Left lung (tissue), 10 donors: Measurements from ENCODE around the gene WDR20. TPM values are rescaled to one million over a fixed set of nuclear protein-coding genes. Genes with fewer than 3 reads are reported as not detected.

Experiments used
- ATAC-seq: fragments of 200-7000 bp; cut with Tn5 transposase; one replicate; pipeline ENCODE4 v1.9.1; 2020; ENCODE audit warnings: moderate library complexity
- DNase-seq, 4 donors: peaks; one replicate each; pipeline ENCODE4 v3.0.0-alpha.2; 2013 to 2020
- H3K27ac ChIP-seq, 2 donors: fragments of 200-600 bp; sonication (generic) in 1 of 2; one replicate each; pipeline versions ENCODE4 v1.5.0 to v1.8.0; 2020 to 2021
- H3K27me3 ChIP-seq, 2 donors: fragments of 200-600 bp; sonication (generic) in 1 of 2; one replicate each; pipeline versions ENCODE4 v1.5.0 to v1.8.0; 2020 to 2021
- H3K36me3 ChIP-seq, 2 donors: fragments of 200-600 bp; sonication (generic) in 1 of 2; one replicate each; pipeline versions ENCODE4 v1.5.0 to v1.8.0; 2020 to 2021
- H3K4me1 ChIP-seq, 2 donors: fragments of 200-600 bp; one replicate each; pipeline ENCODE4 v1.8.0; 2021
- H3K4me3 ChIP-seq, 2 donors: fragments of 200-600 bp; sonication (generic) in 1 of 2; one replicate each; pipeline versions ENCODE4 v1.5.0 to v1.8.0; 2020 to 2021; ENCODE audit warnings: mild to moderate bottlenecking in 1 of 2
- H3K9me3 ChIP-seq, 2 donors: fragments of 200-600 bp; sonication (generic) in 1 of 2; one replicate each; pipeline versions ENCODE4 v1.5.0 to v1.8.0; 2020 to 2021
- intact Hi-C, 2 donors: fragments of 100-400 bp; cut with DNase I; formaldehyde crosslinking; loops; one replicate each; pipeline versions ENCODE4 v1.11.2 to v1.14.2; 2022
- polyA plus RNA-seq, 6 donors: library from polyadenylated mRNA; unstranded; fragments of 120-200 nt; gene quantifications; one replicate each; pipeline ENCODE4 v1.2.1, GENCODE V29; 2013; ENCODE audit not compliant: insufficient read length in 6 of 6
- total RNA-seq, 2 donors: library from RNA; stranded (reverse); fragmentation: NEBNext Ultra II Directional; extraction: Animal tissue kit (Norgen Biotek cat#: 25700); gene quantifications; one replicate each; pipeline ENCODE4 v1.2.1, GENCODE V29; 2021
- TF ChIP-seq, protein P1 (sequence below), 2 donors: fragments of 200-600 bp; sonication (generic) in 1 of 2; IDR thresholded peaks; one replicate each; pipeline versions ENCODE4 v1.5.0 to v1.8.0; 2021; ENCODE audit warnings: antibody characterized with exemption in 2 of 2
- donor health status: DM: no; HTN: yes; CAD: no.
- donor health status: DM: no; HTN: no; CAD: no.

The WDR20 gene
- total and polyA plus RNA-seq, 8 donors = 22.4 to 28.4 (median 26.2) TPM

DNA sequence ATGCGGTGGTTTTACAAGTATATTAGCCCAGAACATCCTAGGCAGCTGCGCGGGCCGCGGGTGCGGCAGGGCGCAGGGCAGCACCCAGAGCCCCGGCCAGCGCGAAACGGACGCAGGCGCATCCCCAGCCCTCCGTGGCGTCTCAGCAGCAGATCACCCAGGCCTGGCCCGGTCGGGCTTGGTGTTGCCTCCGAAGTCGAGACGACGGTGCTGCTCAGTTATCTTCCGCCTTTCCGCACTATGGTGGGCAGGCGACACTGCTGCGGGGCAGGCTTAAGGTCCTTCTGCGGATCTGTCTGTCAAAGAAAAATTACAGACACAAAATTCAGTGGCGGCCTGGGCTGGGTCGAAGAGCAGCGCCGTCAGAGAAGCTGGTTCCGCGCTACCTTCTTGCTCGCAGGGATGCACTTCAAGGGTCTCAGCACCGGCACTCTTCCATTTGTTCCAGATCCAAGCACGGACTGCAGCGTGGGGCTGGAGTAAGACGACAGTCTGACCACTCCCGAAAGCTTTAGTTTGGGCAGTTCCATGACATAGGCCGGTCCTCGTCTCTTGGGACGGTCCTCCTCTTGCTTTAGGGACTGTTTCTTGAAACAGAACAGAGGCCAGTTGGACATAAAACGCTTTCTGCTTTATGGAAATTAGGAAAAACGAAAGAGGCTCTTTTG lies 89.5 kb downstream of the WDR20 start:
- intact Hi-C loops = no loop called here
- H3K4me1 ChIP-seq = no peaks in the 10 kb centered on the region
- H3K27ac ChIP-seq = no peak overlapping the region
- no peak overlapping the region for H3K4me3 ChIP-seq
- DNase-seq = no peak
- H3K36me3 ChIP-seq = peaks cover 0 to 9% of the 10 kb centered on the region in 2 donors
- no peaks in the 10 kb centered on the region for H3K27me3 ChIP-seq
- no peaks in the 10 kb centered on the region for H3K9me3 ChIP-seq
- TF ChIP-seq, protein P1, sequence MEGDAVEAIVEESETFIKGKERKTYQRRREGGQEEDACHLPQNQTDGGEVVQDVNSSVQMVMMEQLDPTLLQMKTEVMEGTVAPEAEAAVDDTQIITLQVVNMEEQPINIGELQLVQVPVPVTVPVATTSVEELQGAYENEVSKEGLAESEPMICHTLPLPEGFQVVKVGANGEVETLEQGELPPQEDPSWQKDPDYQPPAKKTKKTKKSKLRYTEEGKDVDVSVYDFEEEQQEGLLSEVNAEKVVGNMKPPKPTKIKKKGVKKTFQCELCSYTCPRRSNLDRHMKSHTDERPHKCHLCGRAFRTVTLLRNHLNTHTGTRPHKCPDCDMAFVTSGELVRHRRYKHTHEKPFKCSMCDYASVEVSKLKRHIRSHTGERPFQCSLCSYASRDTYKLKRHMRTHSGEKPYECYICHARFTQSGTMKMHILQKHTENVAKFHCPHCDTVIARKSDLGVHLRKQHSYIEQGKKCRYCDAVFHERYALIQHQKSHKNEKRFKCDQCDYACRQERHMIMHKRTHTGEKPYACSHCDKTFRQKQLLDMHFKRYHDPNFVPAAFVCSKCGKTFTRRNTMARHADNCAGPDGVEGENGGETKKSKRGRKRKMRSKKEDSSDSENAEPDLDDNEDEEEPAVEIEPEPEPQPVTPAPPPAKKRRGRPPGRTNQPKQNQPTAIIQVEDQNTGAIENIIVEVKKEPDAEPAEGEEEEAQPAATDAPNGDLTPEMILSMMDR (IDR thresholded peaks at IDR 0.05) = no peak
- no peak for ATAC-seq

DNA sequence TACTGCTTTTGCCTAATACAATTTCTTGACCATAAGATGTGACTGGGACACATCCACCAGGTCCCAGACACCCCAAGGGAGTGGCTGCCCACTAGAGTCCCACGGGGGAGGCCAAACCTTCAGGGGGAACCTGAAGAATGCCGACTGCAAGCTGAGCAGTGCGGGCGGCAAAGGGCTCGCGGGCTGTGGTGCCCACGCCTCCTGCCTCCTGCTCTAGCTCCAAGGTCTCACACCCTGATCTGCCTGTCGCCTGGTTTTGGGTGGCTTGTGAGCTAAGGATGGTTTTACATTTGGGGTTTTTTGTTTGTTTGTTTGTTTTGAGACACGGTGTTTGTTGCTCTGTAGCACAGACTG lies 90.0 kb downstream of the WDR20 start:
- Histone ChIP-seq H3K27me3 (no peaks in the 10 kb centered on the region), H3K27ac (no peak overlapping the region), H3K4me1 (no peaks in the 10 kb centered on the region), H3K9me3 (no peaks in the 10 kb centered on the region), H3K36me3 (peaks cover 0 to 9% of the 10 kb centered on the region in 2 donors), H3K4me3 (no peak overlapping the region)
- TF ChIP-seq, protein P1 (IDR thresholded peaks at IDR 0.05) = no peak
- DNase-seq = no peak
- intact Hi-C loops = loop anchor here in 1 of 2 donors (5.0 kb wide), 1 partner anchor 83 kb away; no protein-coding TSS in a partner anchor
- ATAC-seq = no peak

DNA sequence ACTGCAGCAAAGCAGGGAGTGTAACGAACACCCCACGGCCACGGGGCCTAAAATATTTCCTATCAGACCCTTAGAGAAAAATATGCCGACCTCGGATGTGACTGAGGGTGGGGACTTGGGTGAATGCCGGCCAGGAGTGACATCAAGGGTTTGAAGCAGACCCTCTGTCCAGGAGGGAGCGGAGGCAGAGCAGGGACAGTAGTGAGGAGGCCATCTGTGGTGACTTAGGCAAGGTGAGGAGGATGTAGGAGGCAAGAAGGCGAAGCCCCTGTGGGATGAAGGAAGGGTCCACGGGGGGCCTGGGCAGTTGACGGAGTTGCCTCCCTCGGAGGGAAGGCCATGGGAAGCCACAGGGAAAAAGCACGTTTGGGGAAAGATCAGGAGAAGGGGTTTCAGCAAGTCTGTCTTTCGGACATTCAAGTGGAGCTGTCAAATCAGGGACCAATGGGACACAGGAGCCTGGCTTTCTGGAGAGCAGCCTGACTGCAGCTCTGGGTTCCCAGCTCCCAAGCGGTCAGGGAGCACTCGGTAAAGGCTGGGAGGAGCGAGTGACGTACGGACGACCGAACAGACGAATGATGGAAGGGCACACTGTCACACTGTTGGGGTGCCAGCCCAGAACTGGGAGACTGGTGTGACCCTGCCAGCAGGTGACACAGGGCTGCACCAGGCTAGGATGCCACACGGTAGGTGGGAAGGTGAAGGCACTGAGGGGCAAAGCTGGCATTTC lies 90.9 kb downstream of the WDR20 start:
- Histone ChIP-seq H3K27ac (no peak overlapping the region), H3K4me3 (no peak overlapping the region), H3K4me1 (no peaks in the 10 kb centered on the region), H3K9me3 (no peaks in the 10 kb centered on the region), H3K27me3 (no peaks in the 10 kb centered on the region), H3K36me3 (peaks cover 0 to 9% of the 10 kb centered on the region in 2 donors)
- TF ChIP-seq, protein P1 (IDR thresholded peaks at IDR 0.05) = no peak
- intact Hi-C loops = loop anchor here in 1 of 2 donors (5.0 kb wide), 1 partner anchor 82 kb away; no protein-coding TSS in a partner anchor
- no peak for ATAC-seq
- no peak for DNase-seq

DNA sequence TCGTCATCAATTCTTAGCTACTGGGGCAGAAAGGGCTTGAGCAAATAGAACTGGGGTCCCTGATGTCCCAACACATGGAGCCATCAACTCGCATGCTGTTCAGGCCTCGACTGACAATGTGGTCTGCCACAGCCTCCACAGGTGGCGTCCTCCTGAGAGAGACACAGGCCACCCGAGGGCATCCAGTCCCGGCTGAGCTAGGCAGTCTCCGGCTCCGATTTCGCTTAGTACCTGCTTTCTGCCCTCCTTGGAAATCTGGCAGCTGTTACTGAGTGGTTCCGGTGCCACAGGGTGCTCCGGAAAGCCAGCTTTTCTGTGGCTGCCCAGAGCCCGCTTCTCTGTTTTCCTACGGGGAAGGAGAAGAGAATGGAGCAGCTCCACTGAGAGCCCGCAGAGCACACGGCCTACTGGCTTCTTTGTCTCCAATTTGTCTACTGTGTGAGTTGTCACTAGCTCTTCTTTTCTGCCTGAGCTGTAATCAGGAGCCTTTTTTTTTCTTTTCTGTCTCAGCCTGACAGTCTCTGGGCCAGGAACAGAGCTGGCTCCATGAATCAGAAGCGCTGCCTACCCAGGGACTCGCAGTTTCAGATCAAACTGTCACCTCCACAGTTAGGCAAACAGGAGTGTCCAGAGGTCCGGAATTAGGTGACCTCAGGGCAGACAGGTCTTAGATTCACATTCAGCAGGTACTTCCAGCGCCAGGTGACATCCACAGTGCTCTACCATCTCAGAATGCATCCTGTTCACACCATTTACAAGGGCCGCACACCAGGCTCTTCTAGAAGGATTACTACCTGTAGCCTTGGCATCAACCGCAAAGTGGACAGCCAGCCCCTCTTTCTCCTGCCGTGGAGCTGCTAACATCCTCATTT lies 92.0 kb downstream of the WDR20 start:
- DNase-seq (no peak), ATAC-seq (no peak)
- H3K4me1 ChIP-seq = no peaks in the 10 kb centered on the region
- no peak overlapping the region for H3K27ac ChIP-seq
- no peaks in the 10 kb centered on the region for H3K9me3 ChIP-seq
- H3K36me3 ChIP-seq = peaks cover 0 to 9% of the 10 kb centered on the region in 2 donors
- TF ChIP-seq, protein P1 (IDR thresholded peaks at IDR 0.05) = no peak
- intact Hi-C loops = loop anchor here in 1 of 2 donors (5.0 kb wide), 1 partner anchor 81 kb away; no protein-coding TSS in a partner anchor
- no peaks in the 10 kb centered on the region for H3K27me3 ChIP-seq
- H3K4me3 ChIP-seq = no peak overlapping the region

DNA sequence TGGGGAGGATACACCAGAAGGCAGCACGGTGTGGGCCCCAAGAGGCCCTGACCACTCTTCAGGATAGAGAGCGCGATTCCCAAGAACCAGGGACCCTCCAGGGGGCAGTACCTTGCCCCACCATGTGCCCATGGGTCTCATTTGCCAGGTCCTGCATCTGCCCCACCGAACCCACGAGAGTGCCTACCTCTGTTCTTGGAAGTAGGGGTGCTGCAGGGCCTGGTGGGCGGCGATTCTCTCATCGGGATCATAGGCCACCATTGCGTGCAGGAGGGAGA lies 92.6 kb downstream of the WDR20 start:
- TF ChIP-seq, protein P1 (IDR thresholded peaks at IDR 0.05) = no peak
- Histone ChIP-seq H3K4me3 (no peak overlapping the region), H3K27ac (no peak overlapping the region), H3K4me1 (no peaks in the 10 kb centered on the region), H3K27me3 (no peaks in the 10 kb centered on the region), H3K36me3 (peaks cover 0 to 9% of the 10 kb centered on the region in 2 donors), H3K9me3 (no peaks in the 10 kb centered on the region)
- no peak for ATAC-seq
- DNase-seq = no peak
- intact Hi-C loops = loop anchor here in 1 of 2 donors (5.0 kb wide), 1 partner anchor 80 kb away; no protein-coding TSS in a partner anchor
